Activated naive CD4-positive, alpha-beta T cell (primary cell): ENCODE data around the gene LMBR1.
"Not testable (repeated sequence)": the region's sequence is repeated elsewhere in the genome, so short reads cannot be mapped to it uniquely, and the experiment has no call there.

Experiments used
- DNase-seq, 4 experiments: peaks; one replicate each; lab custom pipeline; 2025; lab: John Stamatoyannopoulos, UW

Gene LMBR1

DNA sequence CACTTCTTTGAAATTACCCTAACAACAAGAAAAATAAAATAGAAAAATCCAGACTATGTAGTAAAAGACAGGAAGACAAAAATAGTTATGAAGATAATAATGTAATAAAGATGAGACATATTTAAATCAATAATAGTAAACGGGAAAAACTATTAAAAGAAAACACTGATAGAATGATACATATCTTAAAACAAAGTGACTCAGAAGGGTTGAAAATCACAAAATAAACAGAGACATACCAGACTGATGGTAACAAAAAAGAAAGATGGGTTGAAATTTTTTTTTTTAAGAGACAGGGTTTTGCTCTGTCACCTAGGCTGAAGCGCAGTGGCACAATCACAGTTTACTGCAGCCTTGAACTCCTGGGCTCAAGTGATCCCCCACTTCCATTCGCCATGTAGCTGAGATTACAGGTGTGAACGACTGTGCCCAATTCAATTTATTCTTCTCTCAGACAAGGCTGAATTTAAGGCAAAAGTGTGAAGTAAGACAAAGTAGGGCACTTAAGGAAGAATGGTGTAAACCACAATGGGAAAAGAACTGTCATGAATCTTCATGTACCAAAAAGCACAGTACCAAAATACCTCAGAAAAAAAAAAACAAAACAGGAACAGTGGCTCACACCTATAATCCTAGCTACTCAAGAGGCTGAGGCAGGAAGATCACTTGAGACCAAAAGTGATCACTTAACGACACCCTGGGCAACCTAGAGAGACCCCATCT is 47.4 kb downstream of the LMBR1 start:
- no peak for DNase-seq

DNA sequence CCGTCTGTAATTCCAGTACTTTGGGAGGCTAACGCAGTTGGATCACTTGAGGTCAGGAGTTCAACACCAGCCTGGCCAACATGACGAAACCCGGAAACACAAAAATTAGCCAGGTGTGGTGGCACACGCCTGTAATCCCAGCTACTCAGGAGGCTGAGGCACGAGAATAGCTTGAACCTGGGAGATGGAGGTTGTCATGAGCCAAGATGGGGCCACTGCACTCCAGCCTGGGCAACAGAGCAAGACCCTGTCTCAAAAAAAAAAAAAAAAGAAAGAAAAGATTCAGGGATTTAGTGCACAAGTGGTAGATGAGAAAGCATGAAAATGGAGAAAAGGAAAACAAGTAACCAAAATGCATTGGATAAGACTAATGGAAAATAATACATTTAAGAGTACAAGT is 49.4 kb downstream of the LMBR1 start:
- not testable (repeated sequence) for DNase-seq

GRCh38 chr7:156843157-156843556 is 49.8 kb downstream of the LMBR1 start:
- no peak for DNase-seq

- DNase-seq, result no peak
These were observed 50.2 kb downstream of the LMBR1 start for GRCh38 chr7:156842740-156843140.

DNA sequence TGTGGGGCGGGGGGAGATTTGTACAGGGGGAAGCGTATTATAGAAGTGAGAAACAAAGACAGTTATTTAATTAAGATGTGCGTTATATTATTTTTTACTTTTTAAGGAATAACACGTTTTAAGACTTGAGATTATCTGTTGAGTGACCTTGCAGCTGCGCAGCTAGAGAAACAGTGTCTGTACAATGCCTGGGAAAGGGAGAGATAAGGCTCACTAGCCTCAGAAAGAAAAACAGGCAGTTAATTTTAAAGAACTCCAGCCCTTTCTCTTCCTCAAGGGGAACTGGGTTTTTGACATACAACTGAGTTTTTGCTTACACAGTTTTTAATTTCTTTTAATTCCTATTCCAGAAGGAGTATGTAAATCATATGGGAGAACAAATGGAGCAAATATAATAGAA is 50.7 kb downstream of the LMBR1 start:
- DNase-seq, result no peak

DNA sequence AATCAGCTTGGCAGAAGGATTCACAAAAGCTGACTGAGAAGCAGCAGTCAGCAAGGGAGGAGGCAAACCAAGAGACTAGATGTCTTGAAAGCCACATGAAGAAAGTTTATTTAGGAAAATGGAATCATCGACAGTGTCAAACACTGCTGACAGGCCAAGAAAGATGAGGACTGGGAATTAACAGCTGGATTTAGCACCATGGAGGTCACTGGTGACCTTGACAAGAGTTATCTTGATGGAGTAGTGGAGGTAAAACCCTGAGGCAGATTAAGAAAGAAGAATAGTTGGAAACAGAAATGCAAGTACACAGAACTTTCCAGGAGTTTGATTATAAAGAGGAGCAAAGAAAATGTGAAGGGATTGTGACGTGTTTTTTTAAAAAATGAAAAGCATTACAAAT is 51.5 kb downstream of the LMBR1 start:
- no peak for DNase-seq

DNA sequence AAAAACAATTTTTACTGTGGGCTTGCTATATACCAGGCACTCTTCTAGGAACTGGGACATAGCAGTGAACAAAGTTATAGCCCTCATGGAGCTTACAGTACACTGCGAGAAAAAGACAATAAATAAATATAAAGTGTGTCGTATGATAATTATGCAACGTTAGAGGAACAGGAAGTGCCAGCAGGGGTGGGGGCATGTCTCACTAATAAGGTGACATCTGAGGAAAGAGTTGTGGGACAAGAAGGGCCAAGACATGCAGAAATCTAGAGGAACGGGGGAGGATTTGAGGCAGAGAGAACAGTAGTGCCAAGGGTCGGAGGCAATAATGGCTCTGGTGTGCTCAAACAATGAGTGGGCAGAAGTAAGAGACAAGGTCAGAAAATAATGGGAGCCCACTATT is 52.8 kb downstream of the LMBR1 start:
- no peak for DNase-seq

DNA sequence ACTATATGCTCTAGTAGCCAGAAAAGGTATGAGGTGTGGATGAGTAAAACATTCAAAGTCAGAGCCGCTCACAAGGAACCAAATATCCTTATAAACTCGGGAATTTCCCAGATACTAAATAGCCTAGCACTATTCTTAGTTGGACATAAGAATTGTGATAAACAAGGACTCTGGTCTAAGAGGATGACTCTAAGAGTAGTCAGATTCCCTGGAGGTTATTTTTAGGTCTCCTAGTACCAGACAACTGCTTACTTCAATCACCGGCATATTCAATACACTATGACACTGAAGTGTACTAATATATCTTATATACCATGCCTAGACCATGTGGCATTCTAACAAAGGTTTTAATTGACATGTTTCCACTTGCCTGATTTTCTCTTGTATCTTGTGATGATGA is 56.5 kb downstream of the LMBR1 start:
- no peak for DNase-seq

- no peak for DNase-seq
These were observed 58.5 kb downstream of the LMBR1 start for GRCh38 chr7:156834462-156834861.

DNA sequence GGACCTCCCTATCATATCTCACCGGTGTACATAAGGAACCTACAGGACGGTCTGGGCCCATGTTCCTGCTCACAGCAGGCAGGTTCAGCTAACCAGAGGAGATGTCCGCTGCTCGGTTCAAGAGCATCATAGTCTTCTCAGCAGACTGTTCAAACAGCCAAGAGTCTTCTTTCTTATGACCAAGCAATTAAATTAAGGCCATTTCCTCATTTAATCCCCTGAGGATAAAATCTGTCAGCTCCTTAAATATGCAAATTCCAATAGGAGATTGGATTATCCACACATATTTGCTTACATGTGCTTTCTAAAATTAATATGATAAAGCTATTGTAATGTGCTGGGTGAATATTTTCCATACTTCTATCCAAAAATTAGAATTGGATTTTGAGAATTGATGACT is 59.7 kb downstream of the LMBR1 start:
- no peak for DNase-seq

GRCh38 chr7:156832195-156832877 is 60.6 kb downstream of the LMBR1 start:
- no peak for DNase-seq

DNA sequence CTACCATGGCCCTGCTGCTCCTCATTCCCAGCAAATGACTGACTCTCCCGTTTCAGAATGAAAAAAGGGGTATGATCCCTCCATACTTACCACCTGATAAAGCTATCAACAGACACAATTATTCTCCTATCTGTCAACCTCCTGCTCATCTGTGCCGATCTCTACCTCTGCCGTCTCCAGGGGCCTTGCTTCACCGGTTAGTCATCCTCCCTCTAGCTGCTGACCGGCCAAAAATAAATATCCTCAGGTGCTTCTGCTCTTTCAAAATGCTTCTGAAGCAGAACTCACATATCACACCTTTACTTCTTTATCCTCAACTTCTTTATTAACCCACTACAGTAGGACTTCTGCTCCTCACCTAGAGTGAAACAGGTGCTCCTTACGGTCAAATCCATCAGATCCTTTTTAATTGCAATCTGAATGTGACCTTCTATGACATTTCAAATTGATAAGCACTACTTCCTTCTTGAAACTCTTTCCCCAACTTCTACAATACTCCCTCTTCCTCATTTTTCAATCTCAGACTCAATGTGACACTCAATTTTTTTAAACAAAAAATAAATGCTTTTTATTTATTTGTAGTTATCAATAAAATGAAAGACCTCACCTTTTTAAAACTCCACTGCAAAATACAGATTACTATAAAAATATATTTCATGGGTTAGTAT is 63.2 kb downstream of the LMBR1 start:
- no peak for DNase-seq

DNA sequence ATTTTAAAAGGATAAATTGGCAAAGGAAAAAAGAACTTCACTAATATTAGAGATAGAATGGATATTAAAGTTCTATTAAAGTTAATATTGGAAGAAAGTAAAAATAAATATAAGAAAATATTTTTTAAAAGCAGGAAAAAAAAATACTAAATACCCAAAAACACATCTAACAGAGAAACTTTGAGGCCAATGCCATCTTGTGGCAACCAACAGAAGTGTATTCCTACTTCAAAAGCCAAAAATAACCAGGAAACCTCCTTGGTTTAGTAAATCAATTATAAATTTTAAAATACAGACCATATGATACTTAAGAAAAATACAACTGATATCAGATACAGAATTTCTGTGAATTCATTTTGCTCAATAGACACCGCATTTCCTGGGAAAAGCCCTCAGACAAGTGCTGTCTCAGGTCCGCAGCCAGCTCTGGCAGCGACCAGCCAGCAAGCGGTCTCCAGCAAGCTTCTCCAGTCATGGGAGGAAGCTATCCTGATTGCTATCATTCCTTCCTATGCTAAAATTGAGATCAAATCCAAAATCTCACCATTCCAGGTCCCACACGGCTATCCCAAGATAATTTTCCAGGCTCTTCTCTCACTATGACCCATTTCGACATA is 65.3 kb downstream of the LMBR1 start:
- no peak for DNase-seq

- no peak for DNase-seq
These were observed 69.5 kb downstream of the LMBR1 start for GRCh38 chr7:156823435-156823834.

GRCh38 chr7:156820445-156821063 is 72.4 kb downstream of the LMBR1 start:
- no peak for DNase-seq

- no peak for DNase-seq
These were observed 73.2 kb downstream of the LMBR1 start for GRCh38 chr7:156819733-156820295.

DNA sequence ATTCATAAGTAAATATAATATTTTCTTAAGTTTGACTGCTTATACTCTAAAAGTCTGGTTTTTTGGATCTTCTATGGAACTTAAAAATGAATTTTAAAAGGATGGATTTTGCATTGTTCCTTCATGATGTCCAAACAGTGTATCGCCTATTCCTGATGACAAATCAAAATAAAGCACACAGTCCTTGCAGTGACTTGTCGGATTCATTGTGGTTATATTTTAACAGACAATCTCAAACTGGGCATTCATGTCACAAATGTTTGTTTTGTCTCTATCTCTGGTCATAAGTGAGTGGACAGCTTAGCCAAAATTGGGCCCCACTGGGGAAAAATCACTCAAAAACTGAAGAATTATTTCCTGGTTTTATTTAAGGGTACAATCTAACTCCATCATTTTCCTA is 74.8 kb downstream of the LMBR1 start:
- no peak for DNase-seq

- DNase-seq, result no peak
These were observed 75.9 kb downstream of the LMBR1 start for GRCh38 chr7:156816943-156817572.

GRCh38 chr7:156811706-156812105 is 81.3 kb downstream of the LMBR1 start:
- DNase-seq, result no peak

- not testable (repeated sequence) for DNase-seq
These were observed 89.3 kb downstream of the LMBR1 start for GRCh38 chr7:156803656-156804055.

- no peak for DNase-seq
These were observed 90.8 kb downstream of the LMBR1 start for GRCh38 chr7:156802214-156802613.

DNA sequence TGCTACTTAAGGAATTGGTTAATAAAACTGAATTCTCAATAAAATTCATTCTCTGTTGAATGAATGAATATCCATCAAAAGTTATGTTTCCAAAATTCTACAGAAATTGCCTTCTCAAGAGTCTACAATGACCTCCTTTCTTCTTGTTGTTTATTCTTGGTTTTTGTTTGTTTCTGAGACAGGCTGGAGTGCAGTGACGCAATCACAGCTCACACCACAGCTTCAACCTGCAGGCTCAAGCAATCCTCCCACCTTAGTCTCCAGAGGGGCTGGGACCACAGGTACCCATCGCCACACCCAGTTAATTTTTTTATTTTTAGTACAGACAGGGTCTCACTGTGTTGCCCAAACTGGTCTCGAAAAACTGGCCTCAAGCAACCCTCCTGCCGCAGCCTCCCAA is 97.6 kb downstream of the LMBR1 start:
- no peak for DNase-seq
